Neural cell (in vitro differentiated cells): ENCODE measurements around the gene HCAR2. TPM values are rescaled to one million over a fixed set of nuclear protein-coding genes. Genes with fewer than 3 reads are reported as not detected.

Experiments
- H2AFZ ChIP-seq: fragments of 200-600, 300-800 bp; sonication (generic), shearing (Covaris generic); 2 replicates; pipeline ENCODE4 v1.6.0; 2014; ENCODE audit warnings: low read depth, mild to moderate bottlenecking, antibody characterized with exemption, low read length, moderate library complexity
- H3F3A ChIP-seq: fragments of 200-600 bp; shearing (Covaris generic); 2 replicates; pipeline ENCODE4 v1.6.1; 2016; ENCODE audit warnings: mild to moderate bottlenecking, moderate library complexity, mixed read lengths, antibody characterized with exemption, low read length; ENCODE audit not compliant: insufficient read depth, poor library complexity, severe bottlenecking
- H3K27ac ChIP-seq: fragments of 200-600, 300-800 bp; sonication (generic), shearing (Covaris generic); 2 replicates; pipeline ENCODE4 v1.5.1; 2014; ENCODE audit warnings: mild to moderate bottlenecking, low read length, moderate library complexity
- H3K27me3 ChIP-seq: fragments of 300-800, 200-600 bp; sonication (generic), shearing (Covaris generic); 2 replicates; pipeline ENCODE4 v1.6.0; 2014; ENCODE audit warnings: mild to moderate bottlenecking, low read depth, low read length, moderate library complexity; ENCODE audit not compliant: insufficient read depth
- H3K36me3 ChIP-seq: fragments of 300-800, 200-600 bp; sonication (generic), shearing (Covaris generic); 2 replicates; pipeline ENCODE4 v1.5.1; 2014; ENCODE audit warnings: mild to moderate bottlenecking, antibody characterized with exemption, low read length, moderate library complexity; ENCODE audit not compliant: insufficient read depth
- H3K4me2 ChIP-seq: fragments of 300-800, 200-600 bp; sonication (generic), shearing (Covaris generic); 2 replicates; pipeline ENCODE4 v1.6.0; 2014; ENCODE audit warnings: mild to moderate bottlenecking, low read length
- H3K4me3 ChIP-seq: fragments of 300-800, 200-600 bp; sonication (generic), shearing (Covaris generic); 2 replicates; pipeline ENCODE4 v1.5.1; 2014; ENCODE audit warnings: mild to moderate bottlenecking, low read length, moderate library complexity
- H3K79me2 ChIP-seq: fragments of 200-600 bp; shearing (Covaris generic); replicated peaks from 2 replicates; pipeline ENCODE4 v1.6.0; 2014; ENCODE audit warnings: mild to moderate bottlenecking, low read length, moderate library complexity; ENCODE audit not compliant: insufficient read depth
- H3K9ac ChIP-seq: fragments of 300-800, 200-600 bp; sonication (generic), shearing (Covaris generic); 2 replicates; pipeline ENCODE4 v1.6.1; 2016; ENCODE audit warnings: mild to moderate bottlenecking, low read length, mixed read lengths
- H3K9me2 ChIP-seq: fragments of 200-600 bp; shearing (Covaris generic); 2 replicates; pipeline ENCODE4 v1.6.1; 2016; ENCODE audit warnings: mild to moderate bottlenecking, low read length, mixed read lengths; ENCODE audit not compliant: insufficient read depth
- H3K9me3 ChIP-seq: fragments of 200-600, 300-800 bp; sonication (generic), shearing (Covaris generic); 2 replicates; pipeline ENCODE4 v1.6.1; 2016; ENCODE audit warnings: mild to moderate bottlenecking, mixed run types, low read length, moderate library complexity, mixed read lengths
- H4K20me1 ChIP-seq: fragments of 200-600 bp; shearing (Covaris generic); 2 replicates; pipeline ENCODE4 v1.6.1; 2016; ENCODE audit warnings: mild to moderate bottlenecking, mixed run types; ENCODE audit not compliant: insufficient read depth
- EP300 ChIP-seq: fragments of 450-650 bp; conservative IDR thresholded peaks from 2 replicates; pipeline ENCODE4 v1.6.1; 2014; ENCODE audit warnings: antibody characterized with exemption, mild to moderate bottlenecking, moderate library complexity; ENCODE audit not compliant: poor library complexity, severe bottlenecking
- EZH2 ChIP-seq: fragments of 200-600, 300-800 bp; shearing (Covaris generic), sonication (generic); IDR thresholded peaks from 2 replicates; pipeline ENCODE4 v1.6.1; 2014; ENCODE audit warnings: antibody characterized with exemption, low read length, borderline replicate concordance, mild to moderate bottlenecking; ENCODE audit not compliant: insufficient read depth, poor library complexity, severe bottlenecking
- MXI1 ChIP-seq: fragments of 450-650 bp; conservative IDR thresholded peaks from 2 replicates; pipeline ENCODE4 v1.6.1; 2014; ENCODE audit warnings: antibody characterized with exemption, mild to moderate bottlenecking; ENCODE audit not compliant: poor library complexity, severe bottlenecking
- POLR2AphosphoS5 ChIP-seq: IDR thresholded peaks from 2 replicates; pipeline ENCODE4 v1.6.1; 2012
- RAD21 ChIP-seq: fragments of 450-650 bp; conservative IDR thresholded peaks from 2 replicates; pipeline ENCODE4 v1.6.1; 2014; ENCODE audit warnings: antibody characterized with exemption, mild to moderate bottlenecking, moderate library complexity
- REST ChIP-seq: IDR thresholded peaks from 2 replicates; pipeline ENCODE4 v1.6.1; 2012; ENCODE audit warnings: borderline replicate concordance
- SMC3 ChIP-seq: fragments of 450-650 bp; conservative IDR thresholded peaks from 2 replicates; pipeline ENCODE4 v1.6.1; 2014; ENCODE audit warnings: antibody characterized with exemption, mild to moderate bottlenecking, moderate library complexity; ENCODE audit not compliant: poor library complexity
- TAF1 ChIP-seq: IDR thresholded peaks from 2 replicates; pipeline ENCODE4 v1.6.1; 2012; ENCODE audit warnings: low read depth
- polyA plus RNA-seq: library from polyadenylated mRNA; depleted of rRNA; stranded (reverse); fragments of >200 nt; gene quantifications from 2 replicates; pipeline ENCODE4 v1.2.3, GENCODE V29; 2014
- TF ChIP-seq, protein P1 (sequence below): fragments of 450-650 bp; IDR thresholded peaks from 2 replicates; pipeline ENCODE4 v1.5.1; 2014; ENCODE audit warnings: antibody characterized with exemption, mild to moderate bottlenecking, moderate library complexity; ENCODE audit not compliant: poor library complexity, severe bottlenecking

HCAR2 gene
- polyA plus RNA-seq, 1 donor from 2014 or later = not detected

- H3K4me3 ChIP-seq = no peak overlapping the region
- H3K36me3 ChIP-seq = no peaks in the 10 kb centered on the region
- H3K79me2 ChIP-seq = no peaks in the 10 kb centered on the region
- H3K27me3 ChIP-seq = no peaks in the 10 kb centered on the region
- H3K9ac ChIP-seq = no peak overlapping the region
- no peak overlapping the region for H3K27ac ChIP-seq
- TF ChIP-seq TAF1 (no peak), RAD21 (no peak), EZH2 (no peak), REST (no peak), EP300 (no peak), POLR2AphosphoS5 (no peak), SMC3 (no peak), MXI1 (no peak)
- TF ChIP-seq, protein P1, sequence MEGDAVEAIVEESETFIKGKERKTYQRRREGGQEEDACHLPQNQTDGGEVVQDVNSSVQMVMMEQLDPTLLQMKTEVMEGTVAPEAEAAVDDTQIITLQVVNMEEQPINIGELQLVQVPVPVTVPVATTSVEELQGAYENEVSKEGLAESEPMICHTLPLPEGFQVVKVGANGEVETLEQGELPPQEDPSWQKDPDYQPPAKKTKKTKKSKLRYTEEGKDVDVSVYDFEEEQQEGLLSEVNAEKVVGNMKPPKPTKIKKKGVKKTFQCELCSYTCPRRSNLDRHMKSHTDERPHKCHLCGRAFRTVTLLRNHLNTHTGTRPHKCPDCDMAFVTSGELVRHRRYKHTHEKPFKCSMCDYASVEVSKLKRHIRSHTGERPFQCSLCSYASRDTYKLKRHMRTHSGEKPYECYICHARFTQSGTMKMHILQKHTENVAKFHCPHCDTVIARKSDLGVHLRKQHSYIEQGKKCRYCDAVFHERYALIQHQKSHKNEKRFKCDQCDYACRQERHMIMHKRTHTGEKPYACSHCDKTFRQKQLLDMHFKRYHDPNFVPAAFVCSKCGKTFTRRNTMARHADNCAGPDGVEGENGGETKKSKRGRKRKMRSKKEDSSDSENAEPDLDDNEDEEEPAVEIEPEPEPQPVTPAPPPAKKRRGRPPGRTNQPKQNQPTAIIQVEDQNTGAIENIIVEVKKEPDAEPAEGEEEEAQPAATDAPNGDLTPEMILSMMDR = no peak
- no peaks in the 10 kb centered on the region for H3F3A ChIP-seq
- H3K4me2 ChIP-seq = no peak overlapping the region
- H2AFZ ChIP-seq = no peak overlapping the region
- no peaks in the 10 kb centered on the region for H3K9me2 ChIP-seq
- no peaks in the 10 kb centered on the region for H3K9me3 ChIP-seq
- no peaks in the 10 kb centered on the region for H4K20me1 ChIP-seq
These were observed 30.6 kb downstream of the HCAR2 start for GRCh38 chr12:122672515-122672914.

DNA sequence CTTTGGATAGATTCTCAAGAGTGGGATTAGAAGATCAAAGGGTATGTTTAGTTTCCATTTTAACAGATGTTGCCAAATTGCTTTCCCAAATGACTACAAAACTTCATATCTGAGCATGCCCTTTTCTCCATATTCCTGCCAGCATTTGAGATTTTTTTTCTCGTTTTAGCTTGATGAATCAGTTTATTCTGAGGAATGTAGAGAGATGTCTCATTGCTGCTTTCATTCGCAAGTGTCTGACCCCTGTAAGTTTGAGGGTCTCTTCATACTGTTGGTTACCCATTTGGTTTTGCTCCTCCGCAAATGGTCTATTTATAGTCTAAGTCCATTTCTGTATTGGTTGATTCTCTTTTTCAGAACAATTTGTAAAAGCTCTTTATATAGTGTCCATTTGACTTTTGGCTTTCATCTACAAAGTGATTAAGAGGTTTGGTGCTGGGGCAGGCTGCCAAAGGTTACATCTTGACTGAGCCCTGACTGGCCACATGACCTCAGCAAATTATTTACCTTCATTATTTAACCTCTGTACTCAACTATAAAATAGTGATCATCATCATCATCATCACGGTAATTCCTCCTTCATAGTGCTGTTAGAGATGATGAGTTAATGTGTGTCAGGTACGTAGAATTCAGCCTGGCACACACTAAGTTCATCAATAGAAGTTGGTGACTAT is 33.6 kb downstream of the HCAR2 start:
- H2AFZ ChIP-seq = no peak overlapping the region
- H3F3A ChIP-seq = no peaks in the 10 kb centered on the region
- H3K9ac ChIP-seq = no peak overlapping the region
- no peak overlapping the region for H3K4me2 ChIP-seq
- no peak overlapping the region for H3K27ac ChIP-seq
- H4K20me1 ChIP-seq = no peaks in the 10 kb centered on the region
- H3K9me2 ChIP-seq = no peaks in the 10 kb centered on the region
- H3K36me3 ChIP-seq = no peaks in the 10 kb centered on the region
- H3K79me2 ChIP-seq = no peaks in the 10 kb centered on the region
- no peak for TF ChIP-seq REST
- TF ChIP-seq POLR2AphosphoS5 = no peak
- TF ChIP-seq, protein P1 = no peak
- no peak for TF ChIP-seq SMC3
- TF ChIP-seq TAF1 = no peak
- TF ChIP-seq RAD21 = no peak
- no peak for TF ChIP-seq MXI1
- no peak for TF ChIP-seq EZH2
- no peak for TF ChIP-seq EP300
- no peaks in the 10 kb centered on the region for H3K27me3 ChIP-seq
- no peaks in the 10 kb centered on the region for H3K9me3 ChIP-seq
- H3K4me3 ChIP-seq = no peak overlapping the region
